ENCODE measurements around the gene LHPP. TPM values are rescaled to one million over a fixed set of nuclear protein-coding genes. Genes with fewer than 3 reads are reported as not detected.

The LHPP gene
- total and polyA plus RNA-seq, 8 donors: 8.5 to 48.7 (median 17.0) TPM

GRCh38 chr10:124663228-124663627 is 201.6 kb downstream of the LHPP start:
- Histone ChIP-seq H3K4me3 (no peak overlapping the region), H3K36me3 (peaks cover 6 to 38% (median 28%) of the 10 kb centered on the region in 4 donors), H3K4me1 (peaks cover 18 to 56% (median 42%) of the 10 kb centered on the region in 4 donors), H3K9me3 (no peaks in the 10 kb centered on the region), H3K27me3 (no peaks in the 10 kb centered on the region), H3K27ac (no peak overlapping the region)
- no peak for DNase-seq
- intact Hi-C loops (cut with DNase I; ENCODE audit: low total_unique reads): no loop called here
- WGBS, 5 donors: 84 to 96% (median 91%) methylated on average over 6 to 8 of the region's 8 CpGs
- TF ChIP-seq POLR2A (IDR thresholded peaks at IDR 0.05) (no peak), POLR2AphosphoS5 (IDR thresholded peaks at IDR 0.05) (no peak), CTCF (IDR thresholded peaks at IDR 0.05) (no peak), EP300 (IDR thresholded peaks at IDR 0.05) (no peak)

Other genes starting within 250 kb of the LHPP start
- 100 to 1,000 TPM in 1 of 5 donors, 10 to 100 TPM in 4; 26.1 to 243 (median 75.0) TPM for gene OAT, start 42.9 kb upstream of the LHPP start, total RNA-seq
- gene OAT, start 42.9 kb upstream of the LHPP start, polyA plus RNA-seq: 10 to 100 TPM; 63.6 to 94.9 (median 63.8) TPM
- gene NKX1-2, start 11.8 kb upstream of the LHPP start, total RNA-seq: not detected
- under 1 TPM in 1 of 3 donors, not detected in 2; 0.10 TPM for gene NKX1-2, start 11.8 kb upstream of the LHPP start, polyA plus RNA-seq